ENCODE results near the gene DOCK9.
"Not testable (repeated sequence)": the region's sequence is repeated elsewhere in the genome, so short reads cannot be mapped to it uniquely, and the experiment has no call there.

Gene DOCK9

GRCh38 chr13:98755729-98756128, 222.1 kb downstream of the DOCK9 start:
- DNase-seq (ENCODE audit: low read depth), result no peak
- TF ChIP-seq CTCF (IDR thresholded peaks at IDR 0.05; ENCODE audit: insufficient read depth, low read depth, low read length, missing control alignments), result no peak
- H3K4me3 ChIP-seq (ENCODE audit: low read depth, low read length), result no peak overlapping the region

- TF ChIP-seq CTCF (IDR thresholded peaks at IDR 0.05; ENCODE audit: insufficient read depth, low read depth, low read length, missing control alignments), result no peak
- H3K4me3 ChIP-seq (ENCODE audit: low read depth, low read length), result no peak overlapping the region
- DNase-seq (ENCODE audit: low read depth), result no peak
These were observed 222.7 kb downstream of the DOCK9 start for GRCh38 chr13:98755116-98755515.

GRCh38 chr13:98754468-98754867, 223.4 kb downstream of the DOCK9 start:
- not testable (repeated sequence) for DNase-seq (ENCODE audit: low read depth); H3K4me3 ChIP-seq (ENCODE audit: low read depth, low read length)

GRCh38 chr13:98752467-98753290, 225.2 kb downstream of the DOCK9 start, which contains the start of gene SLC15A1:
Gene SLC15A1, minus strand, starts transcription at chr13:98752672. Its CDS starts 74 bp downstream, at chr13:98752598.
- no peak for DNase-seq (ENCODE audit: low read depth)
- TF ChIP-seq CTCF (IDR thresholded peaks at IDR 0.05; ENCODE audit: insufficient read depth, low read depth, low read length, missing control alignments), result no peak
- no peak within 1 kb of the TSS for H3K4me3 ChIP-seq (ENCODE audit: low read depth, low read length)

- TF ChIP-seq CTCF (IDR thresholded peaks at IDR 0.05; ENCODE audit: insufficient read depth, low read depth, low read length, missing control alignments), result no peak
- no peak for DNase-seq (ENCODE audit: low read depth)
- no peak overlapping the region for H3K4me3 ChIP-seq (ENCODE audit: low read depth, low read length)
These were observed 225.9 kb downstream of the DOCK9 start for GRCh38 chr13:98751861-98752466.

- DNase-seq (ENCODE audit: low read depth), result no peak
- TF ChIP-seq CTCF (IDR thresholded peaks at IDR 0.05; ENCODE audit: insufficient read depth, low read depth, low read length, missing control alignments), result no peak
- H3K4me3 ChIP-seq (ENCODE audit: low read depth, low read length), result no peak overlapping the region
These were observed 226.5 kb downstream of the DOCK9 start for GRCh38 chr13:98751367-98751782.

- no peak for DNase-seq (ENCODE audit: low read depth)
- TF ChIP-seq CTCF (IDR thresholded peaks at IDR 0.05; ENCODE audit: insufficient read depth, low read depth, low read length, missing control alignments), result no peak
These were observed 228.4 kb downstream of the DOCK9 start for GRCh38 chr13:98749501-98749900.

More at GRCh38 chr13:98749501-98749900, 228.4 kb downstream of the DOCK9 start:
- no peak overlapping the region for H3K4me3 ChIP-seq (ENCODE audit: low read depth, low read length)
